Measurements from ENCODE around the gene MFAP4. TPM values are rescaled to one million over a fixed set of nuclear protein-coding genes. Genes with fewer than 3 reads are reported as not detected.
A peak's percentile ranks its signal among the peaks of the same experiment; 100 is the strongest.

MFAP4 gene
- total RNA-seq, 2 donors from 2014 or later, result not detected

DNA sequence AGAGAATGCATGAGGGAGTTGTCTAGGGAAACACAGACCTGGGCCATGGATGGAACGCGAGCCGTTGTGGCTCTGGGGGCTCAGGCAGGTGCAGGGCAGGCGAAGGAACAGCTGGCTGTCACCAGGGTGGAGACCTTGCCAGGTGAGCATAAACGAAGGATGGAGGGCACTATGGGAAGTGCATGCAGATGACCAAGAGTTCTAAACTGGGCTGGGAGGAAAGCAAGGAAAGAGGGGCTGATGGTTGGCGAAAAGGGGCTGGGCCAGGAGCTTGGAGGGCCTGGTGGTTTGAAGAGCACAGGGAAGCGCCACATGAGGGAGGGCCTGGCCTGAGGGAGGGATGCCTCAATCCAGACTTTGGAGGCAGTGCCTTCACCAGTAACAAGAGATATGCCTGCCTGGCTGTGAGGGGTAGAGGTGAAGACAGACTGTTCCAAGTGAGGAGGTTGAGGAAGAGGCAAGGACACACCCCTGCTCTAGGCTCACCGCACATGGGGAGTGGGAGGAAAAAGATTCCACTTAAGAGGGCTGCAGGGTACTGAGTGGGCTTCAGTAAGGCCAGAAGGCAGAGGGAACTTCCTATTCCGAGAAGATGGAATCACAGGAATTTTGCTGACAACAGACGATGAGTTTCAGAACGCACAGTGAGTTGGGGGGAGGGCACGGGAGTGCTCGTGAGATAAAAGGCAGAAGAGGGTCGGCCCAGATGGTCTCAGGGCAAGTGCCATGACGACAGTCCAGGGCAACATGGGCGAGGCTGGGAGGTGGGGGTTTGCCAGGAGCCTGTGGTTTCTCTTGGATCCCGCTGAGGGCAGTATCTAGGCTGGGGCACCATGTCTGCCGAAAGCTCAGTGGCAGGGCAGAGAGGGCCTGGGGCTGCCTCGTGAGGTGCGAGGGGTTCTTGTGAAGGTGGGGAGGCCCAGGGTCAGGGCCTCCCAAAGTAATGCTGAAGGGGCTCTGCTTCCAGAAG lies 45.1 kb downstream of the MFAP4 start:
- Mint-ChIP-seq H3K27ac (no peak overlapping the region), H3K9me3 (no peaks in the 10 kb centered on the region), H3K27me3 (peaks cover 11 to 12% of the 10 kb centered on the region in 2 donors), H3K4me1 (ENCODE audit: low read depth in 2 of 2) (peaks cover 3 to 4% of the 10 kb centered on the region in 2 donors), H3K36me3 (no peaks in the 10 kb centered on the region), H3K4me3 (no peak overlapping the region)
- DNase-seq (ENCODE audit: low spot score) (peak; percentile 12), ATAC-seq (no peak)

DNA sequence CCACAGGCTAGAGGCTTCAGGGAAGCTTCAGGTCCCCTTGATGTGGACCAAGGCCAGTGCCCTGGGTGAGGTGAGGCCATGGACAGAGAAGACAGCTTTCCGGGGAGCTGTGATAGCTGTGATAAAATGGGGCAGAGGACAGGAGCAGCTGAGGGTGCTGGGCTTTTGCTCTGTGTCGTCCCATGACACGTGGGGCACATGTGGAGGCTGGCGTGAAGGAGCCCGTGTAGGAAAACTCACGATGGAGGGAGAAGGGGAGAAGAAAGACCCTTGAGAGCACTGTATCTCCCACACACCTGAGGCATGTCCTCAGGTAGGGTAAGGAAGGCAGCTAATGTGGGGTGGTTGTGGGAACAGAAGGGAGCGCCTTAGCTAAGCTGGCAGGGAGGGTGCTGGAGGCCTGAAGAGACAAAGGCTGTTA lies 45.8 kb downstream of the MFAP4 start:
- ATAC-seq (no peak), DNase-seq (ENCODE audit: low spot score) (peak; percentile 22)
- peaks cover 3 to 4% of the 10 kb centered on the region in 2 donors for H3K4me1 Mint-ChIP-seq (ENCODE audit: low read depth in 2 of 2)
- H3K27me3 Mint-ChIP-seq, result peaks cover 11 to 12% of the 10 kb centered on the region in 2 donors
- H3K4me3 Mint-ChIP-seq, result no peak overlapping the region
- H3K9me3 Mint-ChIP-seq, result no peaks in the 10 kb centered on the region
- H3K36me3 Mint-ChIP-seq, result no peaks in the 10 kb centered on the region
- H3K27ac Mint-ChIP-seq, result no peak overlapping the region

DNA sequence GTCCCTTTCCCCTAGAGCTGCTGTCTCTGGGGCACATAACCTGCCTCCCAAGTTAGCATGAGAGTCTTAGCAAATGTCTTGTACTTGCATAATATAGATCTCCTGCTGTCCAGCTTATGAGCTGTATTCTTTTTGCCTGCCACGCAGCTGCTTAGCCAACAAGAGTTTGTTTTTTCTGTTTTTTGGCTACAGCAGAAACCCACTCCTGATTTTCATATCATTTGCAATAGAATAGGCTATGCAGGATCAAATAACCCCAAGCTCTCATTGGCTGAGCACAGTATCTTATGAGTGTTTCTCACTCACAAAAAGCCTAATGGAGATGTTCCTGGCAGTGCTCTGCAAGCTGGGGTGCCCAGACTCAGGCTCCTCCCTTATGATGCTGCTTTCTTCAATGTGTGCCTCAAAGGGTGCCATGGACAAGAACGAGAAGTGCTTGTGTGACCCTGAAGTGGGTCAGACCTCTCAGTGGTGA lies 47.6 kb downstream of the MFAP4 start:
- DNase-seq (ENCODE audit: low spot score) (peak; percentile 22), ATAC-seq (no peak)
- Mint-ChIP-seq H3K36me3 (no peaks in the 10 kb centered on the region), H3K4me3 (no peak overlapping the region), H3K9me3 (no peaks in the 10 kb centered on the region), H3K27ac (no peak overlapping the region), H3K4me1 (ENCODE audit: low read depth in 2 of 2) (peaks cover 3 to 4% of the 10 kb centered on the region in 2 donors), H3K27me3 (peaks cover 11 to 14% of the 10 kb centered on the region in 2 donors)

DNA sequence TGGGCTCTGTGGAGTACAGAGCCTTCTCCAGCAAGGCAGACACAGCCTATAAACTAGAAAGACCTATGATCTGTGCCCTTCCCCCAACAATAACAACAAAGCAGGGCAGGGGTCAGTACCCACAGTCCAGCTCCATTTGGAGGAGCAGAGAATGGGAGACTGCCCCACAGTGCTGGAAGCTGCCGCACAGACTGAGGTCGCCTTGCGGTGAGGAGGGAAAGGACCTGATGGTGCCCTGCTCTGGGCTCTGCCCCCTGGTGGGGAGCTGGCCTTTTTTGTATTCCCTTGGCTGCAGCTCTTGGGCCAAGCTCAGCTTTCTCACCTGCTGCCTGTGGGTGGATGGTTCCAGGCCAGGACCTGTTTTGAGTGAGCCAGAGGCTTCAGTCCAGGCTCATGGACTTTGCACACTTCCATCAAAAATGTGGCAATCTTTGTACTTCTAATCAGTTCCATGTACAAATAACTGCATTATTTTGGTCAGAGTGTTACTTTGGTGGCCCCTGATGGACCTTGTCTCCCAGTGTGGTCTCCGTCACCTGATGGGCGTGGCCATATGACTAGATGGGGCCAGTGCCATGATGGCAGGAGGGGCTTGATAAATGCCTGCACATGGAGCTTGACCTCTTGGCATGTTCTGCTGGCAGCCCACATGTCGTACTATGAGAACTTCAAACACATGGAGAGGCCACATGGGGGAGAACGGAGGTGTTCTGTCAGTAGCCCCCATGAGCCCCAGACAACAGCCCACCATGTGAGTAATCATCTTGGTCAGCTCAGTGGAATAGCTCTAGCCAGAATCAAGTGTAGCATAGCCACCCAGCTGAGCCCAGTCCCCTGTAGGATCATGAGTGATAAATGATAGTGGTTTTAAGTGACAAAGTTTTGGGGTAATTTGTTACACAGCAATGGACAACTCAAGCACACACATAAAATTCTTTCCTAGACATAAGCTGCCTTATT lies 48.7 kb downstream of the MFAP4 start:
- peak; percentile 79 for ATAC-seq
- peaks cover 11 to 14% of the 10 kb centered on the region in 2 donors for H3K27me3 Mint-ChIP-seq
- no peaks in the 10 kb centered on the region for H3K36me3 Mint-ChIP-seq
- no peak overlapping the region for H3K27ac Mint-ChIP-seq
- peaks cover 3 to 4% of the 10 kb centered on the region in 2 donors for H3K4me1 Mint-ChIP-seq (ENCODE audit: low read depth in 2 of 2)
- DNase-seq (ENCODE audit: low spot score), result peak; percentile 71
- H3K4me3 Mint-ChIP-seq, result no peak overlapping the region
- no peaks in the 10 kb centered on the region for H3K9me3 Mint-ChIP-seq

DNA sequence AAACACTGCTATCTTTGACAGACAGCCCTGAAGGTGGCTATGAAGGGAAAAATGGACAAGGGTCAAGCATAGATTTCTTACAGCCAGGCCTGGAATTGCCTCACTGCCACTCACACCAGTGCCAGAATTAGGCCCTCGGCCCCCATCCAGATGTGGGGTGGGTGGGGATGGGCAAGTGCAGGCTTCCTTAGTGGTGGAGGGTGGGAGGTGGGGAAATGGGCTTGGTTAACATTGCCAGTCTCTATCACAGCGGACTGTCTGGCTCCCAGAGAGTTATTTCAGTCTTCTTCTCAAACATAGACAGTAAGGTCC lies 49.3 kb downstream of the MFAP4 start:
- Mint-ChIP-seq H3K4me1 (ENCODE audit: low read depth in 2 of 2) (peaks cover 3 to 4% of the 10 kb centered on the region in 2 donors), H3K9me3 (no peaks in the 10 kb centered on the region), H3K27ac (no peak overlapping the region), H3K36me3 (no peaks in the 10 kb centered on the region), H3K27me3 (peaks cover 11 to 16% of the 10 kb centered on the region in 2 donors), H3K4me3 (no peak overlapping the region)
- peak in 1 of 2 donors; percentile 4 for ATAC-seq
- no peak for DNase-seq (ENCODE audit: low spot score)

DNA sequence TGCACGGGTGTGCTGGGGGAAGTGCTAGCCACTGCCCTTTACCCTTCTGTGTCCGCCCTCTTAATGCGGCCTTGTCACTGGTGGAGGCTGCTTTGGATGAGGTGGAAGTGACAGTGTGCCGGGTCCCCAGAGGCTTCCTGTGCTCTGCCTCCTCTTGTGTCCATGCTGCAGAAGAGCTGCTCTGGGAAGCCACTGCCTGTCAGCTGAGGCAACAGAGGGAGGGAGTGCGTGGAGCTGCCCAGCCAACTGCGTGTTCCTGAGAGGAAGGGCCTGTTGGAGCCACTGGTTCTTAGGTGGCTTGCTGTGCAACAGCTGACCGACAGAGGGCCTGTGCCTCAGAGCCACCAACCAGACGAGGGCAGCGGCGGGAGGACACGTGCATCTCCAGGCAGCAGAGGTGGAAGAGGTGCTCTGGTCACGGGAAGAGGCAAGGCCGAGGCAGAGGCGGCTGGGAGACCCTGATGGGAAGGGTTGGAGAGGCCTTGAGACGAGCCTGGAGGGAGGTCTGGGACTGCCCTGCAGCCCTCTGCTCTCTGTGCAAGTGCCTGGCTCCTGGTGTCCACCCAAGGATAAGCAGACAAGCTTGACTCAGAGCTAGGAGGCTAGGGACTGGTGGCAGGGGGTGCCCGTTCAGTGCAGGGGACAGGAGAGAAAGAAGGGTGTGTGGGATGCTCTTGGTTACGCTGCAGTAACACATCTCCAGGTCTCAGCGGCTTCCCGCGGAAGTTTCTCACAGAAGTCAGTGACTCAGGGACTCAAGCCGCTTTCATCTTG lies 49.9 kb downstream of the MFAP4 start:
- Mint-ChIP-seq H3K27ac (no peak overlapping the region), H3K9me3 (no peaks in the 10 kb centered on the region), H3K27me3 (peaks cover 9 to 18% of the 10 kb centered on the region in 2 donors), H3K4me3 (no peak overlapping the region), H3K4me1 (ENCODE audit: low read depth in 2 of 2) (peaks cover 3 to 4% of the 10 kb centered on the region in 2 donors), H3K36me3 (no peaks in the 10 kb centered on the region)
- no peak for DNase-seq (ENCODE audit: low spot score)
- ATAC-seq, result no peak

DNA sequence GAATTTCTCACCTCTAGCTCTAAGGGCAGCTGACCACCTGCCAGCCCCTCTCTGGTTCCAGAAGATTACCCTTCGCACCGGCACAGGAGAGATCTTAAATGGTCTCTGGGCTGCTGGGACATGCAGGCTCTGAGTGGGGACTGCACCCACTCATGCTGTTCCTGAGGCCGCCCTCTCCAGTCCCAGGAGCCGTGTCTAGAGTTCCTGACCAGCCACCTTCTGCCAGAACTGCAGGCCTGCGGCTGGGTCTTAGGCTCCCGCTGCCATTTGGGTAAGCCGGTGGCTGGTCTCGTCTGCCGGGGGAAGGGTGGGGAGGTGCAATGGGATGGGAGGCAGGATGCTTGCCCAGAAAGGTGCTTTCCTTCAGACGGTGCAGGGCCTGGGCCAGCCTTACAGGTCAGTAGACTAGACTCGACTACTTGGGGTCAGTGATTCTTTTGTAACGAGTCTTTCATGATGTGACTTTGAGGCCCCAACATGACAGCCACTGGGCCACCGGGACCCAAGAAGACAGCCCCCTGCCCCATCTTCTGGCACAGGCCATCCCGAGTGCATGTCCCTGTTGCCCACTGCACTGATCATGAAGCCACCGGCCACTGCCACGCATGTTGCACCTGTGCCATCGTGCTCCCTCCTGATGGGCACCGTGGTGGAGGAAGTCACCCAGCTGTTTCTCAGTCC lies 50.9 kb downstream of the MFAP4 start:
- Mint-ChIP-seq H3K36me3 (no peaks in the 10 kb centered on the region), H3K27me3 (peaks cover 0 to 9% of the 10 kb centered on the region in 2 donors), H3K4me3 (no peak overlapping the region), H3K4me1 (ENCODE audit: low read depth in 2 of 2) (no peaks in the 10 kb centered on the region), H3K9me3 (no peaks in the 10 kb centered on the region), H3K27ac (no peak overlapping the region)
- ATAC-seq (no peak), DNase-seq (ENCODE audit: low spot score) (no peak)

DNA sequence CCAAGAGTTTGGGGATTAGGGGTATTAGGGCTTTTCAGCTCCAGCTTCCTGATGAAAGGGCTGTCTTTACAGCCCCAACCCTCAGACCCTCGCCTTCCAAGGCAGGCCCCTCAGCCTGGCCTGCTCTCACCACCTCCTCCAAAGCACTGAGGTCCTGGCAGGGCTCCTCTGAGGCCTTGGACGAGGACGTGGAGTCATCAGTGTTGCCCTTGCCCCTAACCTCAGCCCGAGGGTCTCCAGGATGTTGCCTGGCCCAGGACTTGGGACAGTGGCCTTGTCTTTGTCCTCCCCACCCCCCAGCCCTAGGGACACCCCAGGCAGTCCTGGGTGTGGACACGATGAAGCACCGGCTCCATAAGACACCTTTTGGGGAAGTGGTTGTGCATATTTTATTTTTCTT lies 52.7 kb downstream of the MFAP4 start:
- ATAC-seq (no peak), DNase-seq (ENCODE audit: low spot score) (no peak)
- H3K27ac Mint-ChIP-seq, result no peak overlapping the region
- no peak overlapping the region for H3K4me3 Mint-ChIP-seq
- H3K36me3 Mint-ChIP-seq, result no peaks in the 10 kb centered on the region
- H3K27me3 Mint-ChIP-seq, result peaks cover 0 to 9% of the 10 kb centered on the region in 2 donors
- H3K4me1 Mint-ChIP-seq (ENCODE audit: low read depth in 2 of 2), result no peaks in the 10 kb centered on the region
- H3K9me3 Mint-ChIP-seq, result no peaks in the 10 kb centered on the region

DNA sequence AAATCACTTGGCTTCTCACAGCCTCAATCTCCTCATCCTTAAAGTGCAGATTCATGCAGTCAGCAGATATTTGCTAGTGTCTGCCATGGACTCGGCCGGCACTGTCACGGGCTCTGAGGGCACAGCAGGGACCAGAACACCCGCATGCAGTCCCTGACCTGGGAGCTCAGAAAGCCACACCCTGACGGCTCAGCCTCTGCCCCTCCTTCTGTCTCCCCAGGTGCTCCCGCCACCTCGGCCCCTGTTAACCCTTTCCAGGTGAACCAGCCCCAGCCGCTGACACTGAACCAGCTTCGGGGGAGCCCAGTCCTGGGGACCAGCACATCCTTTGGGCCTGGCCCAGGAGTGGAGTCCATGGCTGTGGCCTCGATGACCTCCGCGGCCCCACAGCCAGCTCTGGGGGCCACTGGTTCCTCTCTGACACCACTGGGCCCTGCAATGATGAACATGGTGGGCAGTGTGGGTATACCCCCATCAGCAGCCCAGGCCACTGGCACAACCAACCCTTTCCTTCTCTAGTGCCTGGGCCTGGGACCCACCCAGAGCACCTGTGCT lies 53.2 kb downstream of the MFAP4 start:
- Mint-ChIP-seq H3K4me3 (no peak overlapping the region), H3K9me3 (no peaks in the 10 kb centered on the region)

More for the DNA sequence above, 53.2 kb downstream of the MFAP4 start:
- no peak overlapping the region for H3K27ac Mint-ChIP-seq
- peaks cover 0 to 9% of the 10 kb centered on the region in 2 donors for H3K27me3 Mint-ChIP-seq
- no peaks in the 10 kb centered on the region for H3K36me3 Mint-ChIP-seq
- no peak for ATAC-seq
- no peak for DNase-seq (ENCODE audit: low spot score)
- H3K4me1 Mint-ChIP-seq (ENCODE audit: low read depth in 2 of 2), result no peaks in the 10 kb centered on the region

Other genes with a start within 250 kb of the MFAP4 start
- 10 to 100 TPM in 1 of 2 donors, 1 to 10 TPM in 1; 1.5 to 20.3 TPM for gene EPN2, start 149.8 kb downstream of the MFAP4 start, total RNA-seq
- 1 to 10 TPM; 2.2 to 4.9 TPM for gene B9D1, start 24.5 kb downstream of the MFAP4 start, total RNA-seq
- gene MAPK7, start 8.7 kb downstream of the MFAP4 start, total RNA-seq, result 10 to 100 TPM; 28.7 to 29.8 TPM
- 1 to 10 TPM in 1 of 2 donors, under 1 TPM in 1; 0.14 to 1.1 TPM for gene RNF112, start 24.0 kb upstream of the MFAP4 start, total RNA-seq
- gene SLC47A1, start 146.7 kb upstream of the MFAP4 start, total RNA-seq, result not detected

All from natural killer cell treated with Interleukin-12 subunit alpha and Interleukin-12 subunit beta and Interleukin-15 and Interleukin-18, amount 100 ng/mL, for 72 hours (primary cell).